BJ (cell line): ENCODE results near the gene GTF2A1. TPM values are rescaled to one million over a fixed set of nuclear protein-coding genes. Genes with fewer than 3 reads are reported as not detected.

Source experiments
- CTCF ChIA-PET: fragments of 350-600 bp; formaldehyde crosslinking; extraction: SDS; loops from one replicate; lab custom pipeline; 2021; ENCODE audit warnings: antibody characterized with exemption, inconsistent platforms; lab: Yijun Ruan, JAX
- POLR2A ChIA-PET: fragments of 300-600 bp; sonication (Branson Sonifier 250); formaldehyde crosslinking; extraction: SDS; loops from one replicate; lab custom pipeline; 2021; ENCODE audit warnings: antibody characterized with exemption; lab: Charles Lee
- DNase-seq: peaks from one replicate; pipeline ENCODE4 v3.0.0-alpha.2; 2011; ENCODE audit warnings: low read depth
- H3K27me3 ChIP-seq: 2 replicates; pipeline ENCODE4 v1.6.0; 2011; ENCODE audit warnings: low read length; ENCODE audit not compliant: control insufficient read depth, insufficient read depth
- H3K36me3 ChIP-seq: 2 replicates; pipeline ENCODE4 v1.5.1; 2011; ENCODE audit warnings: low read length; ENCODE audit not compliant: control insufficient read depth, insufficient read depth
- H3K4me3 ChIP-seq: 2 replicates; pipeline ENCODE4 v1.5.1; 2011; ENCODE audit warnings: low read depth, mild to moderate bottlenecking, control low read depth, low read length
- polyA minus RNA-seq: library from RNA; depleted of rRNA, polyadenylated mRNA; stranded (reverse); fragments of >200 nt; gene quantifications from 2 replicates; pipeline ENCODE4 v1.2.3, GENCODE V29; 2011; rRNA and poly(A)+ RNA removed
- polyA plus RNA-seq: library from polyadenylated mRNA; depleted of rRNA; stranded (reverse); fragments of >200 nt; gene quantifications from 2 replicates; pipeline ENCODE4 v1.2.3, GENCODE V29; 2011; rRNA removed
- TF ChIP-seq, protein P1 (sequence below): IDR thresholded peaks from 2 replicates; pipeline ENCODE4 v1.5.1; 2011; ENCODE audit warnings: low read depth, mild to moderate bottlenecking, control low read depth, inconsistent platforms, low read length, moderate library complexity; ENCODE audit not compliant: insufficient read depth

Gene GTF2A1
- polyA plus RNA-seq (25.7 and 27.5 TPM in 2 replicates), polyA minus RNA-seq (30.5 and 33.1 TPM in 2 replicates)

- CTCF ChIA-PET = interaction anchor here (0.6 to 0.9 kb wide), 2 partner anchors 27 to 85 kb away, joined by 3 to 5 read pairs; no protein-coding TSS in a partner anchor
- POLR2A ChIA-PET = interaction anchor here (0.6 to 0.9 kb wide), 2 partner anchors 25 to 232 kb away, joined by 3 read pairs; no protein-coding TSS in a partner anchor
Measured at GRCh38 chr14:81220830-81221578, at the start of gene GTF2A1. GTF2A1 (minus strand) TSS chr14:81220959; CDS start chr14:81220518, 441 bp downstream.

GRCh38 chr14:81269979-81270375 is 49.2 kb upstream of the GTF2A1 start:
- TF ChIP-seq, protein P1, sequence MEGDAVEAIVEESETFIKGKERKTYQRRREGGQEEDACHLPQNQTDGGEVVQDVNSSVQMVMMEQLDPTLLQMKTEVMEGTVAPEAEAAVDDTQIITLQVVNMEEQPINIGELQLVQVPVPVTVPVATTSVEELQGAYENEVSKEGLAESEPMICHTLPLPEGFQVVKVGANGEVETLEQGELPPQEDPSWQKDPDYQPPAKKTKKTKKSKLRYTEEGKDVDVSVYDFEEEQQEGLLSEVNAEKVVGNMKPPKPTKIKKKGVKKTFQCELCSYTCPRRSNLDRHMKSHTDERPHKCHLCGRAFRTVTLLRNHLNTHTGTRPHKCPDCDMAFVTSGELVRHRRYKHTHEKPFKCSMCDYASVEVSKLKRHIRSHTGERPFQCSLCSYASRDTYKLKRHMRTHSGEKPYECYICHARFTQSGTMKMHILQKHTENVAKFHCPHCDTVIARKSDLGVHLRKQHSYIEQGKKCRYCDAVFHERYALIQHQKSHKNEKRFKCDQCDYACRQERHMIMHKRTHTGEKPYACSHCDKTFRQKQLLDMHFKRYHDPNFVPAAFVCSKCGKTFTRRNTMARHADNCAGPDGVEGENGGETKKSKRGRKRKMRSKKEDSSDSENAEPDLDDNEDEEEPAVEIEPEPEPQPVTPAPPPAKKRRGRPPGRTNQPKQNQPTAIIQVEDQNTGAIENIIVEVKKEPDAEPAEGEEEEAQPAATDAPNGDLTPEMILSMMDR = no peak
- Histone ChIP-seq H3K36me3 (no peaks in the 10 kb centered on the region), H3K27me3 (no peaks in the 10 kb centered on the region; the same call in 1 of the 2 replicates), H3K4me3 (no peak overlapping the region)
- DNase-seq = no peak
- POLR2A ChIA-PET = no interaction called here
- CTCF ChIA-PET = interaction anchor here (0.6 to 15.2 kb wide), 17 partner anchors 9 to 344 kb away, joined by 3 to 331 read pairs (median 4); no protein-coding TSS in a partner anchor

More at GRCh38 chr14:81220830-81221578, at the start of gene GTF2A1:
- Histone ChIP-seq H3K27me3 (no peaks in the 10 kb centered on the region), H3K4me3 (peak within 1 kb of the TSS; percentile 76), H3K36me3 (no peaks in the 10 kb centered on the region)
- DNase-seq = peak; percentile 79
- TF ChIP-seq, protein P1 = no peak

DNA sequence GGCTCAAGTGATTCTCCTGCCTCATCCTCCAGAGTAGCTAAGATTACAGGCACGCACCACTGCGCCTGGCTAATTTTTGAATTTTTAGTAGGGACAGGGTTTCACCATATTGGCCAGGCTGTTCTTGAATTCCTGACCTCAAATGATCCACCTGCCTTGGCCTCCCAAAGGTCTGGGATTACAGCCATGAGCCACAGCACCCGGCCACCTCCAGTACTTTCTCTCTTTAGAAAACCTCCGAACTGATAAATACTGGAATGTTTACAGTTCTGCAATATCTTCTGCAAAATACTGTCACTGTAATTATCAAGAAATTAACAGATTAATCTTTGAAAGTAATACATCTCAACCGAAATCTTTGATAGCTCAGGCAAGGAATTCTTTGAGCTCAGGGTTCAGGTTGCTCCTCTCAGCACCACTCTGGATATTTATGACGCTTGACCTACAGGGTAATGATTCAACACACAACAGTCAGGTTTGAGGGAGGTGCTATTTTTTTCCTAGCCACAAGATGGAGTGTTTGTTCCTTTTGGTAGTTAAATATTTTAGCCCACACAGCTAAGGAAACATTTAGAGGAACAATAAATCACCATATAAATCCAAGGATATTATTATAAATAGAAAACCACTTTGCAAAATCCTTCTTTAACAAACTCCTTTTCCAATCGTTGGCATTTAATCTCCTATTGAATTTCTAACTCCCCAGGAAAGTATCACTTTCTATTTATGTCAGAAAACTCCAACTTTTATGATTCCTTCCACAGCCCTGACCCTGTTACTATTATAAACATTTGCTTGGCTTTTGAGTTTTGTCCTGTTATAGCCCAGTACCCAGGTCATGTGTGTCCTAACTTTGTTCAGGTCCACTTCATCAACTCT is 48.6 kb upstream of the GTF2A1 start:
- ChIA-PET CTCF (interaction anchor here (0.6 to 15.2 kb wide), 18 partner anchors 9 to 1598 kb away, joined by 3 to 331 read pairs (median 4); no protein-coding TSS in a partner anchor), POLR2A (no interaction called here)
- TF ChIP-seq, protein P1 = peak; percentile 71
- Histone ChIP-seq H3K4me3 (no peak overlapping the region), H3K27me3 (no peaks in the 10 kb centered on the region; the same call in 1 of the 2 replicates), H3K36me3 (no peaks in the 10 kb centered on the region)
- peak; percentile 12 for DNase-seq

DNA sequence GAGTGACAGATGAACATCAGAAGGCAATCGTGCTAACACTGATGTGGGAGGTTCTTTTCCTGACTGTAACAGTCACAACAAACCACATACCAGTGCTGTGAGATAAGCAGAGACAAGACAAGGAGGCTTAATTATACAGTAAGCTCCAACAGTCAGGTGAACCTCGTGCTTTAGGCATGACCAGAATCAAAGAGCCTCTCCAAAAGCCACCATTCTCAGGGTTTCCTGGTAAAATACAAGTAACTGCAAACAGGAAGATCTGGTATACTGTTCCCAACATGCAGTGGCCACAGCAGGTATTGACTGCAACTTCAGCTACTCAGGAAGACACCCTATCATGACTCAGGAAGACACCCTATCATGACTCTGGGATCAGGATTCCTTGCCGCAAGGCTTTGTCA is 47.3 kb upstream of the GTF2A1 start:
- Histone ChIP-seq H3K36me3 (no peaks in the 10 kb centered on the region), H3K27me3 (no peaks in the 10 kb centered on the region; the same call in 1 of the 2 replicates), H3K4me3 (no peak overlapping the region)
- no peak for DNase-seq
- ChIA-PET POLR2A (no interaction called here), CTCF (interaction anchor here (0.9 to 15.2 kb wide), 7 partner anchors 8 to 197 kb away, joined by 3 to 331 read pairs (median 13); no protein-coding TSS in a partner anchor)
- TF ChIP-seq, protein P1 = no peak
